Right lobe of liver (tissue), 6 donors: Measurements from ENCODE around the gene HPS1. TPM values are rescaled to one million over a fixed set of nuclear protein-coding genes. Genes with fewer than 3 reads are reported as not detected.

Experiments
- ATAC-seq, 4 donors: fragments of 200-7000 bp; cut with Tn5 transposase; one replicate each; pipeline ENCODE4 v1.9.1; 2020; ENCODE audit warnings: mild to moderate bottlenecking in 4 of 4, moderate library complexity in 4 of 4
- DNase-seq, 3 donors: peaks; one replicate each; pipeline ENCODE4 v3.0.0-alpha.2; 2020
- H3K27ac ChIP-seq, 3 donors: fragments of 200-600 bp; one replicate each; pipeline ENCODE4 v1.8.0; 2022
- H3K27me3 ChIP-seq, 2 donors: fragments of 200-600 bp; one replicate each; pipeline ENCODE4 v1.8.0; 2022
- H3K36me3 ChIP-seq, 4 donors: fragments of 200-600 bp; sonication (generic) in 1 of 4; one replicate each; pipeline versions ENCODE4 v1.5.1 to v1.8.0; 2017 to 2022; ENCODE audit warnings: control low read depth in 1 of 4
- H3K4me1 ChIP-seq, 4 donors: fragments of 200-600 bp; sonication (generic) in 1 of 4; one replicate each; pipeline versions ENCODE4 v1.5.1 to v1.8.0; 2017 to 2022; ENCODE audit warnings: control low read depth in 1 of 4
- H3K4me3 ChIP-seq, 3 donors: fragments of 200-600 bp; one replicate each; pipeline ENCODE4 v1.8.0; 2022
- H3K9me3 ChIP-seq, 4 donors: fragments of 200-600 bp; sonication (generic) in 1 of 4; one replicate each; pipeline versions ENCODE4 v1.5.1 to v1.8.0; 2017 to 2022; ENCODE audit warnings: control low read depth in 1 of 4
- CTCF ChIP-seq, 4 donors: fragments of 200-600 bp in 3 of 4; fragments of 450-650 bp in 1 of 4; IDR thresholded peaks; one replicate each; pipeline versions ENCODE4 v1.5.1 to v1.8.0; 2016 to 2022; ENCODE audit warnings: antibody characterized with exemption in 4 of 4, mild to moderate bottlenecking in 2 of 4
- POLR2A ChIP-seq: fragments of 450-650 bp; IDR thresholded peaks from one replicate; pipeline ENCODE4 v1.6.1; 2017; ENCODE audit warnings: antibody characterized with exemption, mild to moderate bottlenecking
- WGBS: methylation state at CpG from one replicate; pipeline ENCODE4 v1.1.6; 2018; ENCODE audit warnings: low coverage, low lambda C conversion rate; ENCODE audit not compliant: insufficient coverage; ENCODE audit errors: missing lambda C conversion rate; 5-methylcytosine and 5-hydroxymethylcytosine counted together
- intact Hi-C, 2 donors: fragments of 100-400 bp; cut with DNase I; formaldehyde crosslinking; loops; one replicate each; pipeline versions ENCODE4 v1.11.2 to v1.14.1; 2022
- total RNA-seq, 6 experiments: library from RNA; depleted of rRNA in 2 of 6; stranded (reverse); fragments of >200 nt in 2 of 6; fragmentation: NEBNext Ultra II Directional in 3 of 6; extraction: Animal tissue kit (Norgen Biotek cat#: 25700) in 3 of 6; gene quantifications; one replicate each; pipeline versions ENCODE4 v1.1.0 to v1.2.4, GENCODE V29; 2016 to 2023
- donor health status: DM: no; HTN: yes; CAD: no.
- donor health status: DM: no; HTN: no; CAD: no.
- donor health status: DM: no; HTN: no; CAD: no.
- donor health status: DM: no; HTN: yes; CAD: no.
- donor health status: DM: no; HTN: yes; CAD: no.

The HPS1 gene
- total RNA-seq, 6 experiments from 2014 or later, result 18.2 to 44.5 (median 32.0) TPM

- Histone ChIP-seq H3K4me1 (no peaks in the 10 kb centered on the region), H3K9me3 (no peaks in the 10 kb centered on the region), H3K27ac (no peak overlapping the region), H3K4me3 (no peak overlapping the region), H3K27me3 (no peaks in the 10 kb centered on the region), H3K36me3 (peaks cover 0 to 9% (median 0%) of the 10 kb centered on the region in 4 donors)
- DNase-seq (no peak), ATAC-seq (no peak)
- TF ChIP-seq POLR2A (no peak), CTCF (IDR thresholded peaks at IDR 0.05) (no peak)
- 71% methylated on average over 7 of the region's 7 CpGs for WGBS
- intact Hi-C loops, result no loop called here
Observed at GRCh38 chr10:98403812-98404504, 42.8 kb downstream of the HPS1 start.

- Histone ChIP-seq H3K27me3 (no peaks in the 10 kb centered on the region), H3K27ac (no peak overlapping the region), H3K4me3 (no peak overlapping the region), H3K9me3 (no peaks in the 10 kb centered on the region), H3K4me1 (no peaks in the 10 kb centered on the region), H3K36me3 (peaks cover 0 to 9% (median 0%) of the 10 kb centered on the region in 4 donors)
- ATAC-seq (no peak), DNase-seq (no peak)
- 97% methylated on average over 11 of the region's 23 CpGs for WGBS
- intact Hi-C loops, result no loop called here
- TF ChIP-seq POLR2A (no peak), CTCF (IDR thresholded peaks at IDR 0.05) (no peak)
Observed at GRCh38 chr10:98402931-98403718, 43.6 kb downstream of the HPS1 start.

GRCh38 chr10:98402478-98402877 lies 44.3 kb downstream of the HPS1 start:
- Histone ChIP-seq H3K27ac (no peak overlapping the region), H3K27me3 (no peaks in the 10 kb centered on the region), H3K9me3 (no peaks in the 10 kb centered on the region), H3K36me3 (peaks cover 0 to 9% (median 0%) of the 10 kb centered on the region in 4 donors), H3K4me3 (no peak overlapping the region), H3K4me1 (no peaks in the 10 kb centered on the region)
- intact Hi-C loops, result no loop called here
- TF ChIP-seq CTCF (IDR thresholded peaks at IDR 0.05), result no peak
- no peak for TF ChIP-seq POLR2A
- DNase-seq (no peak), ATAC-seq (no peak)
- 65% methylated on average over 7 of the region's 7 CpGs for WGBS

GRCh38 chr10:98400482-98400881 lies 46.3 kb downstream of the HPS1 start:
- no peak overlapping the region for H3K4me3 ChIP-seq
- DNase-seq (no peak), ATAC-seq (no peak)
- peaks cover 0 to 9% (median 0%) of the 10 kb centered on the region in 4 donors for H3K36me3 ChIP-seq
- H3K27ac ChIP-seq, result no peak overlapping the region
- intact Hi-C loops, result no loop called here
- peaks cover 0 to 16% (median 3%) of the 10 kb centered on the region in 4 donors for H3K4me1 ChIP-seq
- no peaks in the 10 kb centered on the region for H3K27me3 ChIP-seq
- WGBS, result 69% methylated on average over 2 of the region's 2 CpGs
- H3K9me3 ChIP-seq, result no peaks in the 10 kb centered on the region
- TF ChIP-seq POLR2A, result no peak

GRCh38 chr10:98399784-98400183 lies 47.0 kb downstream of the HPS1 start:
- WGBS, result 76% methylated on average over 2 of the region's 9 CpGs
- H3K27ac ChIP-seq, result no peak overlapping the region
- H3K27me3 ChIP-seq, result no peaks in the 10 kb centered on the region
- H3K36me3 ChIP-seq, result peaks cover 0 to 13% (median 0%) of the 10 kb centered on the region in 4 donors
- TF ChIP-seq POLR2A, result no peak
- TF ChIP-seq CTCF (IDR thresholded peaks at IDR 0.05), result no peak
- peaks cover 0 to 18% (median 3%) of the 10 kb centered on the region in 4 donors for H3K4me1 ChIP-seq
- no peaks in the 10 kb centered on the region for H3K9me3 ChIP-seq
- no peak overlapping the region for H3K4me3 ChIP-seq
- intact Hi-C loops, result no loop called here
- DNase-seq (no peak), ATAC-seq (no peak)
